Right atrium auricular region (tissue), 2 donors: ENCODE results near the gene PJA2. TPM values are rescaled to one million over a fixed set of nuclear protein-coding genes. Genes with fewer than 3 reads are reported as not detected.
"Not testable (repeated sequence)": the region's sequence is repeated elsewhere in the genome, so short reads cannot be mapped to it uniquely, and the experiment has no call there.

Experiments
- DNase-seq: peaks from one replicate; pipeline ENCODE4 v3.0.0-alpha.2; 2019; ENCODE audit warnings: low spot score
- H3K27ac ChIP-seq, 2 donors: fragments of 200-600 bp; sonication (generic); 1 replicate in 1 of 2; 2 replicates in 1 of 2; pipeline ENCODE4 v1.5.1; 2016 to 2019
- H3K27me3 ChIP-seq, 2 donors: fragments of 200-600 bp; sonication (generic); one replicate each; pipeline versions ENCODE4 v1.5.1 to v1.6.0; 2017 to 2019
- H3K36me3 ChIP-seq: fragments of 200-600 bp; sonication (generic); one replicate; pipeline ENCODE4 v1.5.1; 2016
- H3K4me1 ChIP-seq, 2 donors: fragments of 200-600 bp; sonication (generic); one replicate each; pipeline versions ENCODE4 v1.5.1 to v1.6.0; 2017 to 2019
- H3K4me3 ChIP-seq, 2 donors: fragments of 200-600 bp; sonication (generic); 1 replicate in 1 of 2; 2 replicates in 1 of 2; pipeline ENCODE4 v1.5.1; 2017 to 2019; ENCODE audit warnings: mild to moderate bottlenecking in 1 of 2, moderate library complexity in 1 of 2
- H3K9me3 ChIP-seq, 2 donors: fragments of 200-600 bp; sonication (generic); one replicate each; pipeline ENCODE4 v1.5.1; 2019
- total RNA-seq, 2 donors: library from RNA; depleted of rRNA; stranded (reverse); fragments of >200 nt; gene quantifications; one replicate each; pipeline ENCODE4 v1.1.0, GENCODE V29; 2016
- TF ChIP-seq, protein P1 (sequence below), 2 donors: fragments of 200-600 bp; sonication (generic); IDR thresholded peaks; one replicate each; pipeline ENCODE4 v1.5.1; 2019; ENCODE audit warnings: antibody characterized with exemption in 2 of 2

PJA2 gene
- total RNA-seq, 2 donors from 2014 or later = 80.7 to 88.3 TPM

DNA sequence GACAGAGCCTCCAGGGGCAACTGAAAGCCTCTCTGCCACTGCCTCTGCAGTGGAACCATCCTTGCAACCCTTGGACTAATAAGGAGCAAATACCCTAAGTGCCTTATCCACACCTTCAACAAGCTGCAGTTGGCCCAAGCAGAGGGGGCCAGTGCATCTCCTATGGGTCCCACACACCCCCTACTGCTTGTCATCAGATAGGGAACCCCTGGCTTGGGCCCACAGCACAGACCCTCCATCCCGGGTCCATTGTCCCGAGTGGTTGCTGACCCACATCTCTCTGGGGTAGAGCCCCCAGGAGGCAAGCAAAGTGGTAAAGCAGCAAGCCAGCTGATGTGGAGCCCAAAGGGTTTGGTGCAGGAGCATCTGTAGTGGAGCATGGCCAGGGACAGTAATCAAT, 119.5 kb downstream of the PJA2 start:
- Histone ChIP-seq H3K27me3 (no peaks in the 10 kb centered on the region), H3K4me1 (no peaks in the 10 kb centered on the region), H3K9me3 (peaks cover 0 to 33% of the 10 kb centered on the region in 2 donors), H3K4me3 (no peak overlapping the region), H3K27ac (no peak overlapping the region), H3K36me3 (no peaks in the 10 kb centered on the region)
- no peak for DNase-seq
- TF ChIP-seq, protein P1, sequence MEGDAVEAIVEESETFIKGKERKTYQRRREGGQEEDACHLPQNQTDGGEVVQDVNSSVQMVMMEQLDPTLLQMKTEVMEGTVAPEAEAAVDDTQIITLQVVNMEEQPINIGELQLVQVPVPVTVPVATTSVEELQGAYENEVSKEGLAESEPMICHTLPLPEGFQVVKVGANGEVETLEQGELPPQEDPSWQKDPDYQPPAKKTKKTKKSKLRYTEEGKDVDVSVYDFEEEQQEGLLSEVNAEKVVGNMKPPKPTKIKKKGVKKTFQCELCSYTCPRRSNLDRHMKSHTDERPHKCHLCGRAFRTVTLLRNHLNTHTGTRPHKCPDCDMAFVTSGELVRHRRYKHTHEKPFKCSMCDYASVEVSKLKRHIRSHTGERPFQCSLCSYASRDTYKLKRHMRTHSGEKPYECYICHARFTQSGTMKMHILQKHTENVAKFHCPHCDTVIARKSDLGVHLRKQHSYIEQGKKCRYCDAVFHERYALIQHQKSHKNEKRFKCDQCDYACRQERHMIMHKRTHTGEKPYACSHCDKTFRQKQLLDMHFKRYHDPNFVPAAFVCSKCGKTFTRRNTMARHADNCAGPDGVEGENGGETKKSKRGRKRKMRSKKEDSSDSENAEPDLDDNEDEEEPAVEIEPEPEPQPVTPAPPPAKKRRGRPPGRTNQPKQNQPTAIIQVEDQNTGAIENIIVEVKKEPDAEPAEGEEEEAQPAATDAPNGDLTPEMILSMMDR (IDR thresholded peaks at IDR 0.05) = no peak

DNA sequence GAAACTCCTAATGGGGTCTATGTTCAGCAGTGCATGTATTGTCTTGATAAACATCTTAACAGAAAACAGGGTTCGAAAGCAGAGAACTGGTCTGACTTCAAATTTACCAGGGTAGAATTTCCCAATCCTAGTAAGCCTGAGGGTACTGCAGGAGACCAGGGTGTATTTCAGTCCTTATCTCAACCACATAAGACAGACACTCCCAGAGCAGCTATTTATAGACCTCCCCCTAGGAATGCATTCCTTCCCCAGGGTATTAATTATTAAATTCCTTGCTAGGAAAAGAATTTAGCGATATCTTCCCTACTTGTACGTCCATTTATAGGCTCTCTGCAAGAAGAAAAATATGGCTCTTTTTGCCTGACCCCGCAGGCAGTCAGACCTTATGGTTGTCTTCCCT, 123.1 kb downstream of the PJA2 start:
- peaks cover 0 to 34% of the 10 kb centered on the region in 2 donors for H3K9me3 ChIP-seq
- DNase-seq, H3K4me3 ChIP-seq, H3K27ac ChIP-seq, H3K27me3 ChIP-seq, H3K4me1 ChIP-seq, H3K36me3 ChIP-seq: not testable (repeated sequence)
